HG03521 (cell line): ENCODE measurements around the gene SCAF4.

ENCODE experiments used
- ATAC-seq: cut with Tn5 transposase; IDR thresholded peaks from one replicate; pipeline ENCODE4 v1.9.1; 2021; ENCODE audit warnings: mild to moderate bottlenecking, moderate library complexity; ENCODE audit not compliant: unreplicated experiment

The SCAF4 gene

GRCh38 chr21:31713973-31714740 is 17.8 kb downstream of the SCAF4 start:
- no peak for ATAC-seq

GRCh38 chr21:31713115-31713514 is 18.8 kb downstream of the SCAF4 start:
- no peak for ATAC-seq

- ATAC-seq, result no peak
These were observed 20.1 kb downstream of the SCAF4 start for GRCh38 chr21:31711745-31712285.

DNA sequence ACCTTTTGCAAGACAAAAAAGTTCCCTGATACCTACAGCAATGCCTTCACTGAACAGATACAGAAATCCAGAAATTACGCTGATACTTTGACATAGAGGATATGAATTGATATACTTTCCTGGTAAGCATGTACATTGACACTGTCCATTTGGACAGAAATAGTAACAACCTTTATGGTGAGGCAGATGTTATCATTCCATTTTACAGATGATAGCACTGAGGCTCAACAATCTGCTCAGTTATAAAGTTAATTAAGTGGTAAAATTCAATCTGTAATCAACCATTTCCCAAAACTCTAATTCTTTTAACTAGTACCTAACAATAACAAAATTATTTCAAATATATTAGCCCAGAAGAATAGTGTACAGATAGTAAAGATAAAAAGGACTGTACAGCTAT is 20.6 kb downstream of the SCAF4 start:
- ATAC-seq, result no peak

GRCh38 chr21:31710586-31710985 is 21.3 kb downstream of the SCAF4 start:
- ATAC-seq, result no peak

DNA sequence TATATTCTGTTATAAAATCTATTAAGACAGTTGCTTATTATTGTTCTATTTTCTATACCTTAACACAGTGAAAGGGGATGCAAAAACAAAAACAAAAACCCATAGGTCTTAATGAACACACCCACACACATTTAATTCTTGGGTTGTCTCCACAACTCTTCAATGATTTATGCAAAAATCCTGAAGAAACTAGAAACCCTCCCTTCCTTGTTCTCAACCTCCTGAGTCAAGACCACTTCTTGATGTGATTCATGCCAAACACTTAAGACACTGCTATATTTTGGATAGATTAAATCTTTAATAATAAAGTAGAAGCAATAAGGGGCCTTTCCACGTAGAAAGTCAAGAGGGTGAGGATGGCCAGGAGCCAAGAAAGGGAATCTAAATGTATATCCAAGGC is 23.4 kb downstream of the SCAF4 start:
- ATAC-seq, result no peak

GRCh38 chr21:31707499-31707898 is 24.4 kb downstream of the SCAF4 start:
- ATAC-seq, result no peak

DNA sequence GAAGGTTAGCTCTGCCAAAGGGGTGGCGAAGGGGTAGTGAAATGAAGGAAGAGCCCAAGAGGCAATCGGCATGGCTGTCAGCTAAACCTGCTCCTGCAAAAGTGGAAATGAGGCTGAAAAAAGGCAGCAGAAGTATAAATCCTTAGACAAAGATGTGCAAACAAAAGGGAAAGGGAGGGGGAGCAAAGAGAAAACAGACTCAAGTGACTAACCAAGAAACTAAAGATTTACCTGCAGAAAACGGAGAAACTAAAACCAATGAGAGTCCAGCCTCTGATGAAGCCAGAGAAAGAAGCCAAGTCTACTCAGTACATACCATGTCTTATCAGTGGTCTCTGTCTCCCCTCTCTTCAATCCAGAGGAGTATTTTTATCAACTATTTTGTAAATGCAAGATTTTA is 25.4 kb downstream of the SCAF4 start:
- no peak for ATAC-seq

DNA sequence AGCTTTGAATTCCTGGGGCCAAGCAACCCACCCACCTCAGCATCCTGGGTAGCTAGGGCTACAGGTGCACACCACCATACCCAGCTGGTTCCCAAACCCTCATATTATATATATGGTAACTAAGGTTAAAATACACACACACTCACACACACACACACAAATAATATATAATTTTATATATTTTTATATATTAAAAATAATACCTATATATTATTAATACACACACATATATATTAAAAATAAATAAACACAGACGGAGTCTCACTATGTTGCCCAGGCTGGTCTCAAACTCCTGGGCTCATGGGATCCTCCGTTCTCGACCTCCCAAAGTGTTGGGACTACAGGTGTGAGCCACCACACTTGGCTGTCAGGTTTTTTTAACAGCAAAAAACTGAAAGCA is 31.9 kb downstream of the SCAF4 start:
- ATAC-seq, result no peak

DNA sequence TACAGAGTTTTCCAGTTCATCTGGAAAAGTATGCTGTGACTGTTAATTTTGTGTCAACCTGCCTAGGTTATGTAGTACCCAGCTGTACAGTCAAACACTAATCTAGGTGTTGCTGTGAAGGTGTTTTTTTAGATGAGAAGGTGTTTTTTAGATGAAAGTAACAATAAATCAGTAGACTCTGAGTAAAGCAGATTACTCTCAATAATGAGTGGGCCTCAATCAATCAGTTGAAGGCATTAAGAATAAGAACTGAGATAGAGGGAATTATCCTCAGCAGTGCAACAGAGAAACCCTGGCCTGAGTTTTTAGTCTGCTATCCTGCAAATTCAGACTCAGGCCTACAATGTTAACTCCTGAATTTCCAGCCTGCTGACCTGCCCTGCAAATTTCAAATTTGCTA is 33.5 kb downstream of the SCAF4 start:
- ATAC-seq, result no peak

DNA sequence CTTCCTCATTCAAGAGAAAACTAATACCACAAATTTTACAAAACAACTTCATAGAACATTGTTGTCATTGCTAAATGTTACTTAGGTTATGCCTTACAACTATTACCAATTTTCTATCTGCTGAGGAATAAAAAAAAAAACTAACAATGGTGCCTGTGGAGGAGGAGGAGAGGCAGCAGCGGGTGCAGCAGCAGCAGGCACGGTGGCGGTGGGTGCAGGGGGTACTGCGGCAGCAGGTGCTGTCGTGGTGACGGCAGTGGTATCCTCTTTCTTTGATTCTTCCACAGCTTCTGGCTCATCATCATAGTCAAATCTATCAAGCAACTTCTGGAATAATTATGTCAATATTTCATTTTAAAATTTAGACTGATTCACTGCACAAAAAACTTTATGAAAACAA is 35.5 kb downstream of the SCAF4 start:
- ATAC-seq, result no peak

DNA sequence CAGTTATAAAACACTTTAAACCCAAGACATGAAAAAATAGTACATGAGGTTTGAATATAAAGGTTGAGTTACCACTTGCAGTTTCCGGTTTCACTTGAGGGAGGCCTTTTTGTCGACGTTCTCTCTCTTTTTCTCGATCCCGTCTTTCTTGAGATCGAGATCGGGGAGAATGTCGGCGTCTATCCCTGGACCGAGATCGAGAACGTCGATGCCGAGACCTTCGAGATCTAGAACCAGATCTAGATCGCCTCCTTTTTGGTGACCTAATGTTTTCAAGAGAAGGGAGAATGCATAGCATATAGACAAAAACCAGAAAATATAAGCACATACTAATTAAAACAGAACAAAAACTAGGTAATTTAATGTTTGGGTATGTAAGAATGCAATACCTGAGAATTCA is 38.7 kb downstream of the SCAF4 start:
- ATAC-seq, result no peak

DNA sequence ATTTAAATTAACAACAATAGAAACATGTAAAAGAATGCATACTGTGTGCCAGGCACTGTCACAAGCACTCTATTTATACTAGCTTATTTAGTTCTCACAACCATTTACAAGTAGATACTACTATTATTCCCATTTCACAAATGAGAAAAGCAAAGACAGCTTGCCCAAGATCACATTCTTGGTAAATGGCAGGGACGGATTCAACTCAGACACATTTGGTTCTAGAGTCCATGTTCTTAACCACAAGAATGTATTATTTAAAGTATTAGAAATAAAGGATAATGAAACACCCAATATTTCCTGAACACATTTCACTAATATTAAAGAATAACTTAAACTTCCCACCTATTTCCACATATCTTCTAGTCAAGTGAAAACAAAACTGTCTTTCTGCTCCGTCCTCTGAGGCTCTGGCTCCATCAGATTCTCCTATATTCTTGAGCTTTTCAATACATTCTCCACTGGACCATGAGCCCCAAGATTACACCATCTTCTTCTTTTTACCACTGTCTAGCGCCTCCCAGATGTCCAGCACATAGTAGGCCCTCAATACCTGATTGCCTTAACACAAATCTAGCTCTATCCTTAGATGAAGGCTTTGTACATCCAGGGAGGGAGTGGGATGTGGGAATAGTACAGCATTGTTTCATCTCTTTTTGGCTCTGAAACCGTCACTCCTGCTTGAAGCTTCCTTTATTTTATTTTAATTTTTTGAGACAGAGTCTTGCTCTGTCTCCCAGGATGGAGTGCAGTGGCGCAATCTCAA is 43.1 kb downstream of the SCAF4 start:
- no peak for ATAC-seq

- ATAC-seq, result no peak
These were observed 44.8 kb downstream of the SCAF4 start for GRCh38 chr21:31687108-31687507.

- ATAC-seq, result no peak
These were observed 45.5 kb downstream of the SCAF4 start for GRCh38 chr21:31686272-31686915.

DNA sequence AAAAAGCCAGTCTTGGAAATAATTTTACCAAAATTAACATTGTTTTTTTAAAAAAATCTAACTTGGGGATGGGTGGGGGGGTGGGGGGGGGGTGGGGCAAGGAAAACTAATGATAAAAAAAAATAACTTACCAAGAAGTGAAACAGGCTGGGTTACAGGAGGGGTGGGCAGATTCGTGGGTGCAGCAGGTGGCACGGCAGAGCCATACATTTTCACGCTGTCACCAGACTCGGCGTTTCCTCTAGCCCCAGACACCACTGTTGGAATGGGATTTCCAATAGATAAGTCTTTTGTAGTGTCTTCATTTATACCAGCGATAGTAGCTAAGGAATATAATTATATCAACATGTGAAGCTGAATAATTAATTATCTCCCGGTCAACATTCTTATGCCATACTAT is 47.0 kb downstream of the SCAF4 start:
- no peak for ATAC-seq

DNA sequence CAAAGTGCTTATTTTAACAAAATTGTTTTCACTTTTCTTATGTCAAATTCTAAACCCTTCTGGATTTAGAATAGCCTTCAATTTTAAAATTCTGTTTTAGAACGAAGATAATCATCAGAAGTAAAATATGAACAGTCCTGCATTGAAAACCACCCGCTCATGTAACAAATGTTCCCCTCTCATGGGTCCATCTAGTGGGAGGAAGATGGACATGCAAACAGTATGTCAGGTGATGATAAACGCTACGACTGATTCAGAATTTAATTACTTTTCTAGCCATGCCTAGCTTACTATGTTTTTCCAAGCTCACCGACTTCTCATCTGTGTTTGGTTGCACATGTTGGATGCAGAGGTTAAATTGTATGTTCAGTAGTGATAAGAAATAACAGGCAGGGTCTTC is 48.9 kb downstream of the SCAF4 start:
- ATAC-seq, result no peak

GRCh38 chr21:31682620-31683019 is 49.3 kb downstream of the SCAF4 start:
- ATAC-seq, result no peak

- no peak for ATAC-seq
These were observed 53.4 kb downstream of the SCAF4 start for GRCh38 chr21:31678478-31678877.

GRCh38 chr21:31677047-31677446 is 54.9 kb downstream of the SCAF4 start:
- ATAC-seq, result no peak

GRCh38 chr21:31675960-31676359 is 56.0 kb downstream of the SCAF4 start:
- ATAC-seq, result no peak

DNA sequence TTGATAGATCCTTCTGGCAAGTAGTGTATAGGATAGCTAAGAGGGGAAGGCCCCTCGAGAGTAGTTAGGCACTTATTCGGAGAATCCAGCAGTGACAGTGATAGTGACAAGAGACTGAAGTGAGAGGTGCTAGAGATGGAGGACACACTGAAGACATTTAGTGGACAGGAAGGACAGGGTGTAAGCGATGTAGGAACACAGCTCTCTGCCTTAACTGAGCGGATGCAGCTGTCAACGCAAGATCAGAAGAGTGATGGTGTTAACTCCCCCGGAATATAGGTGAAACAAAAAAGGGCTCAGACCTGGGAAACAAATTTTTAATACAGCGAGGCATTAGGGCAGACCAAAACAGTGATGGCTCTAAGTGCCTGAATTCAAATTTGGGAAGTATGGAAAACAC is 56.6 kb downstream of the SCAF4 start:
- ATAC-seq, result no peak
